ENCODE data around the gene CISD3.

Gene CISD3

GRCh38 chr17:38752308-38753070 lies 22.3 kb downstream of the CISD3 start, which contains the start of gene PSMB3:
TSS of gene PSMB3 (plus strand) at chr17:38752741. CDS start at chr17:38752827, 86 bp downstream.
- TF ChIP-seq FOXP2 (optimal IDR thresholded peaks at IDR 0.05; ENCODE audit: borderline replicate concordance, extremely low read depth, extremely low read length, insufficient read depth), result peak; percentile 71
- peak; percentile 82; the same call in 1 of the 2 replicates for TF ChIP-seq TAF1 (IDR thresholded peaks at IDR 0.05; ENCODE audit: borderline replicate concordance, insufficient read depth, low read length)
- TF ChIP-seq POLR2AphosphoS5 (IDR thresholded peaks at IDR 0.05; ENCODE audit: low read depth, low read length), result peak; percentile 77
- TF ChIP-seq SIN3A (IDR thresholded peaks at IDR 0.05; ENCODE audit: borderline replicate concordance, insufficient read depth, low read length), result peak; percentile 71; the same call in 1 of the 2 replicates
- peak; percentile 25 to 50; a peak in 1 of 4 replicates for TF ChIP-seq REST (IDR thresholded peaks at IDR 0.05; ENCODE audit: insufficient read depth in 1 of 2, low read depth in 2 of 2, low read length in 2 of 2)

- TF ChIP-seq REST (IDR thresholded peaks at IDR 0.05; ENCODE audit: insufficient read depth in 1 of 2, low read depth in 2 of 2, low read length in 2 of 2), result no peak
- TF ChIP-seq POLR2AphosphoS5 (IDR thresholded peaks at IDR 0.05; ENCODE audit: low read depth, low read length), result no peak
- no peak for TF ChIP-seq SIN3A (IDR thresholded peaks at IDR 0.05; ENCODE audit: borderline replicate concordance, insufficient read depth, low read length)
- no peak for TF ChIP-seq FOXP2 (optimal IDR thresholded peaks at IDR 0.05; ENCODE audit: borderline replicate concordance, extremely low read depth, extremely low read length, insufficient read depth)
- TF ChIP-seq TAF1 (IDR thresholded peaks at IDR 0.05; ENCODE audit: borderline replicate concordance, insufficient read depth, low read length), result no peak
These were observed 22.9 kb downstream of the CISD3 start for GRCh38 chr17:38753071-38753506.

- TF ChIP-seq POLR2AphosphoS5 (IDR thresholded peaks at IDR 0.05; ENCODE audit: low read depth, low read length), result no peak
- peak; percentile 58; the same call in 1 of the 2 replicates for TF ChIP-seq SIN3A (IDR thresholded peaks at IDR 0.05; ENCODE audit: borderline replicate concordance, insufficient read depth, low read length)
These were observed 31.5 kb downstream of the CISD3 start for GRCh38 chr17:38761612-38762011.

- TF ChIP-seq TAF1 (IDR thresholded peaks at IDR 0.05; ENCODE audit: borderline replicate concordance, insufficient read depth, low read length) (no peak), REST (IDR thresholded peaks at IDR 0.05; ENCODE audit: insufficient read depth in 1 of 2, low read depth in 2 of 2, low read length in 2 of 2) (no peak), POLR2AphosphoS5 (IDR thresholded peaks at IDR 0.05; ENCODE audit: low read depth, low read length) (no peak), FOXP2 (optimal IDR thresholded peaks at IDR 0.05; ENCODE audit: borderline replicate concordance, extremely low read depth, extremely low read length, insufficient read depth) (no peak), SIN3A (IDR thresholded peaks at IDR 0.05; ENCODE audit: borderline replicate concordance, insufficient read depth, low read length) (no peak)
These were observed 32.1 kb downstream of the CISD3 start for GRCh38 chr17:38762231-38762630.

- no peak for TF ChIP-seq SIN3A (IDR thresholded peaks at IDR 0.05; ENCODE audit: borderline replicate concordance, insufficient read depth, low read length)
- no peak for TF ChIP-seq FOXP2 (optimal IDR thresholded peaks at IDR 0.05; ENCODE audit: borderline replicate concordance, extremely low read depth, extremely low read length, insufficient read depth)
- TF ChIP-seq POLR2AphosphoS5 (IDR thresholded peaks at IDR 0.05; ENCODE audit: low read depth, low read length), result no peak
- TF ChIP-seq REST (IDR thresholded peaks at IDR 0.05; ENCODE audit: insufficient read depth in 1 of 2, low read depth in 2 of 2, low read length in 2 of 2), result no peak
- no peak for TF ChIP-seq TAF1 (IDR thresholded peaks at IDR 0.05; ENCODE audit: borderline replicate concordance, insufficient read depth, low read length)
These were observed 36.2 kb downstream of the CISD3 start for GRCh38 chr17:38766341-38766740.
